ENCODE data around the gene SLC50A1.
"Not testable (repeated sequence)": the region's sequence is repeated elsewhere in the genome, so short reads cannot be mapped to it uniquely, and the experiment has no call there.

The SLC50A1 gene

DNA sequence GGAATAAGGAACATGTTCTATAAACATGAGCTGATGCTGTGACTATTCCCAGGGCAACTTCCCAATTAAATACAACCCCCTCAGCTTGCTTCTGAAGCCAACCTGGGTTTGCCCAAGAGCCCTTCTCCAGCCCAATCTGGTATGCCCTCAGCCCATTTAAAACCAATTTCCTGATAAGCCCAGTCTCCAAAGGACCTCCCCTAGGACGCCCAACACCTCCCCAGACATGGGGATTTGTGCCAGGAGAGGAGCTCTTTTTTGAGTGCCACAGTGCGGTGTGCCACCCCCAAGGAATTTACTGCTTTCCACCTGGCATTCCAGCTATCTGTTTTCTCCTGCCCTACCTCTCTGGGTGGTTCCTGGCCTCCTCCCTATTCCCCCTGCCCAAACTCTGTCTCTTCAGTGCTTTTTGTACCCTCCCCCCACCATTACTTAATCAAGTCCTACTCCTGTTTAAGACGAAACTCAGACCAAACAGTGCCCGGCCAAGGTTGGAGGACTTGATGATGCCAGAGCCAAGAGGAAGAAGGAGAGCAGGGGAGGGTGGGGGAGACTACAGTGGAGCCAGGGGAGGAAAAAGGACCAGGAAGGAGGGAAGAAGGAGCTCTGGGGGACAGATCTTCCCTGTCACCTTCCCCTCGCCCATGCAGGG lies 19.4 kb upstream of the SLC50A1 start:
- no peak for DNase-seq (ENCODE audit: low read depth in 2 of 2)

DNA sequence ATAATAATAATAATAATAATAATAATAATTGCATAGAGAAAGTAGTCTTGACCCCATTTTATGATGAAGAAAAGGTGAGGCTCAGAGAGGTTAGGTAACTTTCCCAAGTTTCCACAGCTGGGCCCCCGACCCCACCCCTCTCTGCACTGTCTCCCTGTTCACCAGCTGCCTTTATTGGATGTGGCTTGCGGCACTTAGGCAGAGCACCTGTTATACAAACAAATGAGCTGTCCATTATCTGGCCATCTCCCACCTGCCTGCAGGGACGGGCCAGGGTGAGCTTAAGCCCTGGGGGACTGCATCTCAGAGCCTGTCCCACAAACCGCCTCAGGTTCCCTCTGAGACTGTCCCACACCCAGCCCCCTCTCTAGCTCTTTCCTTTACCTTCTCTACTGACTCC lies 18.0 kb upstream of the SLC50A1 start:
- DNase-seq (ENCODE audit: low read depth in 2 of 2) = no peak

DNA sequence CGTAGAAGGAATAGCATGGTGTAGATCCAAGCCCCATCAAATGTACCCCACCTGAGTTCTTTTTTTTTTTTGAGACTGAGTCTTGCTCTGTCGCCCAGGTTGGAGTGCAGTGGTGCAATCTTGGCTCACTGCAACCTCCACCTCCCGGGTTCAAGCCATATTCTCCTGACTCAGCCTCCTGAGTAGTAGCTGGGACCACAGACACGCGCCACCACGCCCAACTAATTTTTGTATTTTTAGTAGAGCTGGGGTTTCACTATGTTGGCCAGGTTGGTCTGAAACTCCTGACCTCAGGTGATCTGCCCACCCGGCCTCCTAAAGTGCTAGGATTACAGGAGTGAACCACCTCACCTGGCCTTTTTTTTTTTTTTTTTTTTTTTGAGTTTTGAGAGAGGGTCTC lies 17.6 kb upstream of the SLC50A1 start:
- DNase-seq (ENCODE audit: low read depth in 2 of 2) = not testable (repeated sequence)

DNA sequence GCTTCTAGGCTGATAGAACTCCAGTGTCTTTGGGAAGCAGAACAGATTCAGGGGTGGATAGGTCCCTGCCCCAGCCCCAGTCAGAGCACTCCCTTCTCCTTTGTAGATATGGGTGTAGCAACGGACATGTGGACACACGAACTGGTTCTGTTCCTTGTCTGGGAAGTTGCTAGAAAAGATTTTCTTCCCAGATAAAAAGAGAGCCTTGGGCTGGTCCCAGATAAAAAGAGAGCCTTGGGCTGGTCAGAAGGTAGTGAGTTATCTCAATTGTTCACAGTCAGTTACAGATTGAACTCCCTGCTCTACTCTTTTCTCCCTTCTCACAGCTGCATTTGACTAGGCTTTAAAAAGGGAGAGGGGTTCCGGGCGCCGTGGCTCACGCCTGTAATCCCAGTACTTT lies 15.4 kb upstream of the SLC50A1 start:
- DNase-seq (ENCODE audit: low read depth in 2 of 2) = no peak

DNA sequence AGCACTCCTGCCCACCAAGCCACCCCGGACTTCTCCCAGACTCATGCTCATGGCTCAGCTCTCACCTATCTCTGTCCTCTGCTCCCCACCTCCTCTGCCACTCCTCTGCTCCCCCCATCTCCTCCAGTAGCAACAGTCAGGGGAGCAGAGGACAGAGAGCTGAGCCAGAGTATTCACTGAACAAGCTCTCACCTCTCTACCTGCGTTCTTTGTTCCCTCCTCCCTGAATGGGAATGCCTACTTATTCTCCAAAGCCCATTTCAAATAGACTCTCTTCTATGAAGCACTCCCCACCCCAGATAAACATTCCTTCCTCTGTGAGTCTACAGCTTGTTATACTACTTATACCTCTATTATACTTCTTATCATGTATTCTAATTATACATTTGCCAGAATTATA lies 14.4 kb upstream of the SLC50A1 start:
- no peak for DNase-seq (ENCODE audit: low read depth in 2 of 2)

DNA sequence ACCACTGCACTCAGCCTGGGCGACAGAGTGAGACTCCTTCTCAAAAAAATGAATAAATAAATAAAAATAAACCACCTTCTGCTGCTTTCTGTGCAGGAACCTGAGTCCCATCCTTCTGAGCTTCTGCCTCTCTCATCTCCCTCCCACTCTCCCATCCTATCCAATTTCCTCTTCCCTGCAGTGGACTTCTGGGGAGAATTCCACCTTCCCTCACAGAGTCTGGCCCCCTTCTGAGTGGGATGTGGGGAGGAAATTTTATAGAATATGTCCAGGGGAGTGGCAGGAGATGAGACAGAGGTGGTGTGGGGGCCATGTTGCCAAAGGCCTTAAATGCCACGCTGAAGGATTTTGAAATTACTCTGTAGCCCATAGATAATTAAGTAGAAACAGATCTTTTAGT lies 13.3 kb upstream of the SLC50A1 start:
- no peak for DNase-seq (ENCODE audit: low read depth in 2 of 2)

DNA sequence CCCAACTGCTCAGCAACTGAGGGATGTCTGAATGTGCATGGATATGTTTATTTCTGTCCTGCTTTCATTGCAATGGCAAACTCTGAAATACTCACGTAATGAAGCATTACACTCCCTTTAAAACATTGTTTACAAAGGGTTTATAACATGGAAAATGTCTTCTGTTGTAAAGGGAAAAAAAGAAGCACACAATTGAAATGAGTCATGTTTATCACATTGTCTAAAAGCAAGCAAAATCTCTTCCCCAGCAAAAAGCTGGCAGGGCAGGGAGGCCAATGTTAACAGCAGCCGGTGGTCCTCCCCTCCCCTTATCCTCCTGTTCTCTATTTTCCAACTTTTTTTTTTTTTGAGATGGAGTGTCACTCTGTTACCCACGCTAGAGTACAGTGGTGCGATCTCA lies 11.9 kb upstream of the SLC50A1 start:
- DNase-seq (ENCODE audit: low read depth in 2 of 2) = no peak

DNA sequence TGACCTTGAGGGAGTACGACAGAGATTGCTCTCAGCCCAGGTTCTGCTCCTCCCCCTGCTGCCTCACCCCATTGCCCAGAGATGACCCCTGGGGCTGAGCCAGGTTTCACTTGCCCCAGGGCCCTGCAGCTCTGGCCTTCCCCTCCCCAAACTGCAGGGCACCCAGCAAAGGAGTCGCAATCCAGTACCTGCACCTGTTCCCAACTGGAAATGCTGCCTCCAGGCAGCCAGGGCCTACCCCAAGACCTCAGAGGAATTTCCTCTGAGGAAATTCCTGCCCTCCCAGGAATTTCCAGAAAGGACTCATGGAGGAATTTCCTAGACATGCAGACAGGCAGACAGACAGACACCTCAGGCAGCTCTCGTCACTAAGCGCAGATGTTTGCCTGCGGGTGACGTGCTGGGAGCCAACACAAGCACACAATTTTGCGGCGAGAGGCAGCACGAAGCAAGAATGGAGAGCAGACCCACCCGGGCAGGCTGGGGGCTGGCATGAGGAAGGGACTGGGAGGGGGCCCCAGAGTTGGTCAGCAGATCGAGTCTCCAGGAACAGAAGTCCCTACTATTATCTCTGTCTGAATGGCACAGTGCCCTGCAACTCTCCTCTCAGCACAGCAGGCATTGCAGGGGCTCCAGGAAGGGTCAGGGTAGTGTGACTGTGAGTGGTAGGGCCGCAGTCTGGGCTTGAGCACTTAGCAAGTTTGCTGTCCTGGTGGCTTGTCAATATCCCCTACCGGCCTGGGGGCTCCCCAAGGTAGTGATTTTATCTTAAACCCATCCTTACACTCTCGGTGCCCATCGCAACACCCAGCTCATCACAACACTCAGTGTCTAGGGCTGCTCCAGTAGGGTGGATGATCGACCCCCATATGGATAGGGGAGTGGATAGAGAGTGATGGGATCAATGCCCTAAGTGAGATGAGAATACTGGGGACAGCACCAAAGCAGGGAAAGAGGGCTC lies 10.9 kb upstream of the SLC50A1 start:
- no peak for DNase-seq (ENCODE audit: low read depth in 2 of 2)

DNA sequence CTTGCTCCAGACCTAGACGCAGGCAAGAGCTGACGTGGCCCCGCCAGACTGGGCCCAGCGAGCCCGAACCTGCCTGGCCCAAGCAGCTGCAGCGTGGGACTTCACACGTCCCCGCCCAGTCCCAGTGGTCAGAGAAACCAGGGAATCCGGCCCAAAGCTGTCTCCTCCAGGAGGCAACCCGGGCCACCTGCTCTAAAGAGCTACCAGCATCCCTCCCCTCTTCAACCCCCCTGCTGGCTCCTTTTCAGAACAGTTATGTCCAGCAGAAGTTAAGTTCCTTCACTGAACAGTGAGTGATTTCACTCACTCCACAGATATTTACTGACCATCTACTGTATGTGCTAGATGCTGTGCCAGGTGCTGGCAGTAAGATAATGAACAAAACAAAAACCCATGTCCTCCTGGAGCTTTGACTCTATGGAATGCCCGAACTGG lies 10.1 kb upstream of the SLC50A1 start:
- no peak for DNase-seq (ENCODE audit: low read depth in 2 of 2)

DNA sequence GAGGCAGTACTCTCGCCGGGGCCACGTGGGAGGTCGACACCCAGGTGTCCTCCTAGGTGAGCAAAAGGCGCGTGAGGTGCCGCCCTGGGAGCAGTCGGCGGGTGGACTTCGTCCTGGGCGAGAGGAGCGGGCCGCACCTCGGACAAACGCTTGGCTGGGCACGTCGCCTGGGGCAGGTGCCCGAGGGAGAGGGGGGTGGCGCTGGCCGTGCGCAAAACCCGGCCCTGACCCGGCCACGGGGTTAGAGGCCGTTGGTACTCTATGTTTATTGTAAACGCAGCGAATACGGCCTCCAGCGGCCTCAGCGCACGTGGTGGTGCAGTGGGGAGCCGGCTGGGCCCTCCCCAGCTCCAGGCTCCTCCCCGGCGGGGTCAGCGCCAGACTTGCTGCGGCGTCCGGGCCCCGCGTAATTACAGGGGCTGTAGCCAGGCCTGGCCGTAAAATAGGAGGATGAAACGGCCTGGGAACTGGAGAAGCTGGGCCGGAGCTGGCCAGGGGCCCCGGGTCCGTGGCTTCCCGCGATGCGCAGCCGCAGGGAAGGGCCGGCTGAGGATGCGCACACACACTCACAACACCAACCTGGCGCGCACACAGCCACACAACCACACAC lies 9.6 kb upstream of the SLC50A1 start:
- no peak for DNase-seq (ENCODE audit: low read depth in 2 of 2)

DNA sequence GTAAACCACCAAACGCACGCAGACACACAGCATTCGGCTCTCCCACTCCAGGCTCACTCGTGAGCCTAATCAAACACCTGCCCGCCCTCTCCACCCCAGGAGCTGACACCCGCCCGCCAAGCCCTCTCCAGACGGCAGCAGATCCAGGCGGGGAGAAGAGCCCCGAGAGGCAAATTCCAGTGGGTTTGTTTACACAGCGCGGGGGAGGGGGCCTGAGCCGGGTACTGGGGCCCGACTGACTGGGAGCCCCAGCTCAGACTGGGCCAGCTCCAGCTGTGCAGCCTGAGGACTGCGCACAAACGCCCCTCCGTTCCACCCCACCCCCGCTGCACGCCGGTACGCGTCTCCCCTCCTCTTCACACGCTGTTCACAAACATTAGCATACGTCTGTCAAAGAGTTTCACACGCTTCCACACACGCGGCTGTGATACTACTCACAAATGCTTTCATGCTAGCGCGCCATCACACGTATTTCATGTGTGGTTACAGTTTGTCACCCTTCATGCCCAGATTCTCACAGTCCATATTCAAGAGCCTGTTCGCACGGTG lies 9.0 kb upstream of the SLC50A1 start:
- DNase-seq (ENCODE audit: low read depth in 2 of 2) = peak; percentile 10 to 28

DNA sequence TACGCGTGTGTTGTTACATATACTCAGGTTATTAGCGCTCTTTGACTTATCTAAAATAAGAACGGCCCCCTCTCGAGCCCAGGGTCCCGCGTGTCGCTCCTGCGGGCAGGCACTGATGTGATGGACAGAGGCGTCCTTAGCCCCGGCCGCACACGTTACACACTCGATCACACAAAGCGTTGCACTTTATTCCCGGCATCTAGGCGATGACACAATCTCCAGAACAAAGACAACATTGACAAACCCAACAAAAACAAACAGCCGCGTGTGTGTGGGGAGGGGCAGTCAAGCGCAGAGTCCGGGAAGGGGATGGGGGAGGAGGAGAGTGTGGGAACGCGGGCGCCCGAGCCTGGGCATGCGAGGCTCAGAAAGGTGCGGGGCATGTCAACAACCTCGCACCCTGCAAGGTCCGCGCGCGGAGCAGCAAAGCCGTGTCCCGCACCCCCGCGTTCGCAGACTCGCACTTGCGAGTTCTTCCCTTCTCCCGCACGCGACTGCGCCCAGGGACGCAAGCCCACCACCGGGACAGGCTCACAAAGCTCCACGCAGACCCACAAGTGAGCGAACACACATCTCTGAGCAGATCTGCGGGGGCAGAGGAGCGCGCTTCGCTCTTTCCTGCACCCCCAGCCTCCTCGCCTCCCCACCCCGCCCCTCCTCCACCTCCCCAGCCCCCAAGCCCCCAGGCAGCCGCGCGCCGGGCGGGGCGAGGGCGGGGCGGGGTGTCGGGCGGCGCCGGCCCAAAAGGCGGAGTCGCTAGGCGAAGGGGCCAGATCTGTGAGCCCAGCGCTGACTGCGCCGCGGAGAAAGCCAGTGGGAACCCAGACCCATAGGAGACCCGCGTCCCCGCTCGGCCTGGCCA lies 8.3 kb upstream of the SLC50A1 start, which contains the start of gene EFNA1:
EFNA1 (plus strand) TSS at position 772 of the 862 bp plus-strand sequence. CDS start 102 bp downstream, outside the sequence.
- DNase-seq (ENCODE audit: low read depth in 2 of 2) = no peak

DNA sequence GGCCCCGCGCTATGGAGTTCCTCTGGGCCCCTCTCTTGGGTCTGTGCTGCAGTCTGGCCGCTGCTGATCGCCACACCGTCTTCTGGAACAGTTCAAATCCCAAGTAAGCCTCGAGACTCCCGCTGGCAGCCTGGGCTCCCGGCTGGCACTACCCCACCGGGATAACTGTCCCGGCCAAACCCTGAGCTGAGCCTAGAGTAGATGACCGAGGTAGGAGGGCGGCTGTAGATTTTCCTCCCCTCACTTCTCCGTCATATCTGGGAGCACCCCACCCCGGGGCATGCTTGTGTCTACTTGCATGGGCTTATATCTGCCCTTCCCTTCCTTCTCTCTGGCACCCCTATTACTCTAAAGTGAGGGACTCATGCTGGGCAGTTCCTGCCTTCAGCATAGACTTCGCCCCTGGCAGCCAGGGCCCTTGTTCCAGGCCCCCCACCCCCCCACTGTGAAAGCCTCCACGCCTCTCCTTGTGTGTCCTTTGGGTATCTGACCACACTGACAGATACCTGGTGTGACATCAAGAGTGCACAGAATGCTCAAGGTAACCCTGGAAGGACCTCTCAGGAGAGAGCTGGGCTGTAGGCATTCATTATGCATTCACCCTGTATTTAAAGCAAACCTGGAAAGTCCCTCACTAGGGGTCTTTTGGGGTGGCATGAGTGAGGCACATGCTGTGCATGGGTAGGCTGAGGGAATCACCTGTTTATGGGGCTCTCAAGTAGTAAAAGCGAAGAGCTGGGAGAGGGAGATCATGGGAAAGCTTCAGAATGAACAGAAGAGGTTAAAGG lies 7.5 kb upstream of the SLC50A1 start:
- DNase-seq (ENCODE audit: low read depth in 2 of 2) = no peak

DNA sequence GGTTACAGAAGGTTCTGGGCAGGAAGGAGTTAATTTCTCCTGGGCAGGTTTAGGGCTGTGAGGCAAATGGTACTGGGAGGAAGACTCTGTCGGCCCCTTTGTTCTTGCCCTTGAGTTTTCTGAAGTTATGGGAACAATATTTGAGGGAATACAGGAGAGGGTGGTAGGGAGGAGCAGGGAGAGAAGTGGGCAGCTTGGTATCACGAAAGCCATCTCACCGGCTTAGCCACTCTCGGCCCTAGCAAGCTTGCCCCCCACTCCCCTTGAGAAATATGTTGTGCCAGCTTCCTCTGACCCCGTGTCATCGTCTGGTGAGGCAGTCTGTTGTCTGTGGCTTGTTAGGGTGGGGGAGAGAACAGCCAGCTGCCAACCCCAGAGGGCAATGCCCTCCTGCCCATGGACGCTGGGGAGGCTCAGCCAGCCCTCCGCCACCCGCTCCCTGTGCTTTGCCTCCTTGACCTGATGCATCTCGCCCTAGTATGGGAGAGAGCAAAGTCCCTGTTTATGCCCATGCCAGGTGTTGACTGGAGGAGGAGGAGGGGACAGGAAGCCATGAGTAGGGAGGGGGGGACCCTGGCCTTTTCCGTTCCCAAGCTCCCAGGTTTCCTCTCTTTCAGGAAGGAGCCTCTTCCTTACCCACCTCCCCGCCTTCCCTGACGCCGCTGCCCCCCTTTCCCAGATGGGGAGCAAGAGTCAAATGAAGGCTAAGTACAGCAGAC lies 6.7 kb upstream of the SLC50A1 start:
- no peak for DNase-seq (ENCODE audit: low read depth in 2 of 2)

DNA sequence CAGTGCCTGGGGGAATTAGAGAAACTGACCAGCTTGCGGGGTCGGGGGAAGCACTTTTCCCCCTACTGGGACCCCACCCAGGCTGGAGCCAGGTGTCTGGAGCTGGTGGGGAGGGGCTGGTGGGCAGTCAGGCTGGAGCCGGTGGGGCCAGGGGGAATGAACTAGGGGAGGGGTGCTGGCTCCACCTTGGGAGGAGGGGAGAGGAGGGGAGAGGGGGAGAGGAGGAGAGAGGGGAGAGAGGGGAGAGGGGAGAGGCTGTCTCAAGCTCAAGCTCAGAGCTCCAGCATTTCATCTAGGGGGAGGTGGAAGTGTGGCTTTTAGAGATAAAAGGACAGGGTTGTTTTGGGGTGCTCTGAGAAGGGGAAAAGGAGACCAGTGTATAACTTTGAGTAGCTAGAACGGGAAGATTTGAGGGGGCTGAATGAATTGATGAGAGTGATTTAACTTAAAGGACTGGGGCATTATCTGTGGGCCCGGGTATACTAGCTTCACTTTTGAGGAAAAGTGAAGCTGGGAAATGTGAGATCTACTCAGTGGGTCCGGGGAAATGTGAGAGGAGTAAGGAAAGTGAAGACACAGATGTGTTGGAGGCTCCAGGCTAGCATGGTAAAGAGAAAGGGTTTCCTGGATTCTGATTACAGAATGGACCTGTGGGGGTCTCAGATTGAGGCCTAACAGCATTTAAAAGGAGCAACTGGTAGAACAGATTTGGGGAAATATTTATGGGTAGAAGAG lies 5.2 kb upstream of the SLC50A1 start:
- DNase-seq (ENCODE audit: low read depth in 2 of 2) = no peak

DNA sequence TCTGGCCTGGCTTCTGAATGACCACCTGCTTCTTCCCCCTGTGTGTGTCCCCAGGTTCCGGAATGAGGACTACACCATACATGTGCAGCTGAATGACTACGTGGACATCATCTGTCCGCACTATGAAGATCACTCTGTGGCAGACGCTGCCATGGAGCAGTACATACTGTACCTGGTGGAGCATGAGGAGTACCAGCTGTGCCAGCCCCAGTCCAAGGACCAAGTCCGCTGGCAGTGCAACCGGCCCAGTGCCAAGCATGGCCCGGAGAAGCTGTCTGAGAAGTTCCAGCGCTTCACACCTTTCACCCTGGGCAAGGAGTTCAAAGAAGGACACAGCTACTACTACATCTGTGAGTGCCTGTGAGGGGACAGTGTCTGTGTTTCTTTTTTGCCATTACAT lies 4.4 kb upstream of the SLC50A1 start:
- DNase-seq (ENCODE audit: low read depth in 2 of 2) = no peak

DNA sequence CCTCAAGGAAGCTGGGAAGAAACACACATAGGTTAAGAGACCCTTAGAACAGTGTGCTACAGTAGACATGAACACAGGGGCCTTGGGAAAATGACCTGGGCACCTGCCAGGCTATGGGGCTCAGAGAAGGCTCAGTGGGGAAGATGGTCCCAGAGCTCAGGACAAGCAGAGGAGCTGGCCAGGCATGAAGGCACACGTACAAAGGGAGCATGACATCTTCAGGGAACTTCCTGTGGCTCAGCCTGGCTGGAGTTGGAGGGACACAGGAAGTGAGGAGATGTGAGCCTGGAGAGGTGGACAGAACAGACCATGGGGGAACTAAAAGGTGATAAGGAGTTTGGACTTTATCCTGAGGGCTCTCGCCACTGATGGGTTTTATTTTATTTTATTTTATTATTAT lies 3.8 kb upstream of the SLC50A1 start:
- no peak for DNase-seq (ENCODE audit: low read depth in 2 of 2)

DNA sequence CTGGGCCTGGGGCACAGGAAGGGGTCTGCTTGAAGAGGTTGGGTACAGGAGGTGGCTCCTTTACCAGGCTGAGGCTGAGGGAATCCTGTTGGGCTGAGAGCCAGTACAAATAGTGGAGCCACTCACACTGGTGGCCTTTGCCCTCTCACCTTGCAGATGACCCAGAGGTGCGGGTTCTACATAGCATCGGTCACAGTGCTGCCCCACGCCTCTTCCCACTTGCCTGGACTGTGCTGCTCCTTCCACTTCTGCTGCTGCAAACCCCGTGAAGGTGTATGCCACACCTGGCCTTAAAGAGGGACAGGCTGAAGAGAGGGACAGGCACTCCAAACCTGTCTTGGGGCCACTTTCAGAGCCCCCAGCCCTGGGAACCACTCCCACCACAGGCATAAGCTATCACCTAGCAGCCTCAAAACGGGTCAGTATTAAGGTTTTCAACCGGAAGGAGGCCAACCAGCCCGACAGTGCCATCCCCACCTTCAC lies 1.8 kb upstream of the SLC50A1 start:
- DNase-seq (ENCODE audit: low read depth in 2 of 2) = no peak

DNA sequence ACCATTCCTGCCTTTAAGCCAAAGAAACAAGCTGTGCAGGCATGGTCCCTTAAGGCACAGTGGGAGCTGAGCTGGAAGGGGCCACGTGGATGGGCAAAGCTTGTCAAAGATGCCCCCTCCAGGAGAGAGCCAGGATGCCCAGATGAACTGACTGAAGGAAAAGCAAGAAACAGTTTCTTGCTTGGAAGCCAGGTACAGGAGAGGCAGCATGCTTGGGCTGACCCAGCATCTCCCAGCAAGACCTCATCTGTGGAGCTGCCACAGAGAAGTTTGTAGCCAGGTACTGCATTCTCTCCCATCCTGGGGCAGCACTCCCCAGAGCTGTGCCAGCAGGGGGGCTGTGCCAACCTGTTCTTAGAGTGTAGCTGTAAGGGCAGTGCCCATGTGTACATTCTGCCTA lies 1.3 kb upstream of the SLC50A1 start:
- no peak for DNase-seq (ENCODE audit: low read depth in 2 of 2)

Data from stimulated activated CD4-positive, alpha-beta T cell treated with anti-CD3 and anti-CD28 coated beads, Interleukin-15, amount 100 ng/mL, for 48 hours (primary cell).